Neuron (in vitro differentiated cells): ENCODE results near the gene OR2A42.
"Not testable (repeated sequence)": the region's sequence is repeated elsewhere in the genome, so short reads cannot be mapped to it uniquely, and the experiment has no call there.

Experiments
- H2AFZ ChIP-seq: one replicate; pipeline ENCODE4 v1.6.1; 2013; ENCODE audit warnings: low read depth, mild to moderate bottlenecking, inconsistent platforms, low read length, moderate library complexity
- H3K27me3 ChIP-seq: one replicate; pipeline ENCODE4 v1.6.1; 2013; ENCODE audit warnings: low read length; ENCODE audit not compliant: insufficient read depth
- H3K36me3 ChIP-seq: one replicate; pipeline ENCODE4 v1.6.1; 2013; ENCODE audit warnings: low read length; ENCODE audit not compliant: insufficient read depth
- H3K4me1 ChIP-seq: one replicate; pipeline ENCODE4 v1.6.1; 2013; ENCODE audit warnings: low read length; ENCODE audit not compliant: insufficient read depth
- H3K4me3 ChIP-seq: 2 replicates; pipeline ENCODE4 v1.5.1; 2013; ENCODE audit warnings: mild to moderate bottlenecking, low read length, moderate library complexity
- H3K9me3 ChIP-seq: one replicate; pipeline ENCODE4 v1.6.1; 2013; ENCODE audit warnings: low read length

Gene OR2A42

DNA sequence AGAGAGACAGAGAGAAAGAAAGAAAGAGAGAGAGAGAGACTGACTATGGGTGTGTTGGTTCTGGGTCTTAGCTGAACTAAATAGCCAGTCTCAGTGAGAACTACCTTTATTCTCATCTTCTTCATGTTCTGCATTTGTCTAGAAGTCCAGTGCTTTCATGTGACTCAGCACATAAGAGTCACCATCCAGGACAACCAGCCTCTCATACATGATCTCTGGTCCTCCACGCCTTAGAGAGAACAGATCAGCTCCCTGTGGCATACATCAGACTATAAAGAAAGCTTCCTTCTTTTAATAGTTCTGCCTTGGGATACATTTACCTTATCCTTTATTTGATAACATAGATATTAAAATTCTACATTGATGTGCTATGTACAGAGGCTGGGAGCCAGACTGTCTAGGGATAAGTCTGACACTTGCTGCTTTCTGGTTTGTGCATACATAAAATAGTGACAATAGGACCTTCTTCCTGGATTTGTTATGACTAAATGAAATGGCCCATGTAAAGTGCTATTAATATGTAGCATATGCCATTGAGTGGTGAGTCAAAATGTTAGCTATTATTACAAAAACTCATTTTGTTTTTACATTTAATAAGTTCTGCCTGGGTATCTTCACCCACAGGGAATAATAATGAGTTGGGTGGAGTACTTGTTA lies 8.4 kb upstream of the OR2A42 start:
- not testable (repeated sequence) for H2AFZ ChIP-seq, H3K27me3 ChIP-seq, H3K9me3 ChIP-seq, H3K4me3 ChIP-seq, H3K4me1 ChIP-seq, H3K36me3 ChIP-seq

DNA sequence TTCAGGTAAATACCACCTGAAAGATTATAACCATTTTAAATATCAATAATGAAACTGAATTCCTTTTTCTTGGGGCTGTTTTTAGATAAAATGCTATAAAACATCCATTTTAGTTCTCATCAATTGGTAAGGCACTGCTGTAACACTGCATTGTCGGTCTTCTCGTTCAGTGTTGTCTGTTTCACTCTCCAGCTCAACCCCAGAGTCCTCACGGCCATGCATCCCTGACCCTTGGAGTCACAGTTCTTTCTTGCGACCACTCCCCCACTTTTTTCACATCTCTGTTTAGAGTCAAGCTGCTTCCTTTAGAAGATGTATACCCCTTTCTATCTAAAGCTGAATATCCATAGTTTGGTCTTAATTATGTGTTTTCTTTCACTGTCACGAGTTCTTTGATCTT lies 7.6 kb upstream of the OR2A42 start:
- H3K9me3 ChIP-seq, H3K4me1 ChIP-seq, H3K36me3 ChIP-seq, H3K27me3 ChIP-seq, H3K4me3 ChIP-seq, H2AFZ ChIP-seq: not testable (repeated sequence)

DNA sequence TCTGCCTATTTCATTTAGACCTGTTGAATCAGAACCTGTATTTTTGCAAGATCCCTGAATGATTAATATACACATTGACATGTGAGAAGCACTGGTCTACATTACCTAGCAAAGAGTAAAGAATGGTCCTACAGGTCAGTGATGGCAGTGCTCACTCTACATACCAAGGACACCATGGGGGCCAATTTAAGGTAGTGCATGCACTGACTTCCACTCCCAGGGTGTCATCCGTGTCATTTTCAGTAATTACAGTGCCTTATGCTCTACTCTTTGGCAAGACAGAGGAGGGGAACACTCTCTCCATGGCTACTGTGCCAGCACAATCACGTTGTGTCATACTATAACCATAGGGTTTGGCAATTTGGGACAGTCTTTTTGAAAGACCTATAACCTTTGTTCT lies 6.0 kb upstream of the OR2A42 start:
- H2AFZ ChIP-seq, H3K36me3 ChIP-seq, H3K9me3 ChIP-seq, H3K27me3 ChIP-seq, H3K4me3 ChIP-seq, H3K4me1 ChIP-seq: not testable (repeated sequence)

DNA sequence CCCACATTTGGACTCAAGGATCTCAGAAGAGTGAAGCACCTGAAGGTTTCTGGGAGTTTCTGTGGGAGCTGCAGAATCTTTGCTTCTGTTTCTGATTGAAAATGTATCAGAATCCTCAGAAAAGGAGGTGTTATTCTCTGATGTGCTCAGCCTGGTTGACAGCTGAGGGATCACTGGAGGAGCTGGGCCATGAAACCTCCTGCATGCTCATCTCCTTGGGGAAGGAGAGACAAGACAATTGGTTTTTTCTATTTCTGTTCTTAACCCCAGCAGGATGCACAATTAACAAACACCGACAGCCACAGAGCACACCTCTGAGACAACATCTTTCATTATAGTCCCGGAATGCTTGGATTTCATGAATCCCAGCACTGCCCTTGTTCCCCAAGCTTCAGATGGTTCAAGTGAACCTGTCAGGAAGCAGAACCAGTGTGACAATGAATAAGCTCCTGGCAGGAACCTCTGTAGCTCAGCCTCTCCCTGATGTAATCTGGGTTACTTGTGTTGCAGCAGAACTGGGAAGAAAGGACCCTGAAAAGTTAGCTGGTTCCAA lies 799 bp downstream of the OR2A42 start:
- not testable (repeated sequence) for H3K9me3 ChIP-seq

GRCh38 chr7:144233039-144233438 lies 6.4 kb downstream of the OR2A42 start:
- H2AFZ ChIP-seq, H3K27me3 ChIP-seq, H3K9me3 ChIP-seq, H3K4me3 ChIP-seq, H3K4me1 ChIP-seq, H3K36me3 ChIP-seq: not testable (repeated sequence)

More for the DNA sequence above, 799 bp downstream of the OR2A42 start:
- not testable (repeated sequence) for H2AFZ ChIP-seq, H3K4me1 ChIP-seq, H3K36me3 ChIP-seq, H3K27me3 ChIP-seq, H3K4me3 ChIP-seq

DNA sequence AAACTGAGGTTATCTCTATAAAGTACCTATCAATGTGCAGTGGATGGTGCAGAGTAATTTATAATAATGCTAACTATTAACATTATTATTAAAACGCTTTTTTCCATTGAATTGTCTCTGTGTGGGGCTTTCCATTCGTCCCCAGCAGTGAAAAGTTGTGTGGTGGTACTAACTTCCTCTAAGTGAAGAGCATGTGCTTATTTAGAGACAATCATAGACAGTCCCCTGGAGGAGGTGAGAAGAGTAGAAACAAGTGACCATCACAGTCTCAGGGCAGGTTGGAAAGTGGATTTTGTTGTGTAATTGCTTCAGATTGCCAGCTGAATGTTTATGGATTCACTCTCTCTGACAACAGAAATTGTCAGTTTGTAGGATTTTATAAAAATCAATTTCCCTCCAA lies 8.4 kb downstream of the OR2A42 start:
- not testable (repeated sequence) for H3K27me3 ChIP-seq, H3K4me3 ChIP-seq, H3K36me3 ChIP-seq, H2AFZ ChIP-seq, H3K9me3 ChIP-seq, H3K4me1 ChIP-seq

DNA sequence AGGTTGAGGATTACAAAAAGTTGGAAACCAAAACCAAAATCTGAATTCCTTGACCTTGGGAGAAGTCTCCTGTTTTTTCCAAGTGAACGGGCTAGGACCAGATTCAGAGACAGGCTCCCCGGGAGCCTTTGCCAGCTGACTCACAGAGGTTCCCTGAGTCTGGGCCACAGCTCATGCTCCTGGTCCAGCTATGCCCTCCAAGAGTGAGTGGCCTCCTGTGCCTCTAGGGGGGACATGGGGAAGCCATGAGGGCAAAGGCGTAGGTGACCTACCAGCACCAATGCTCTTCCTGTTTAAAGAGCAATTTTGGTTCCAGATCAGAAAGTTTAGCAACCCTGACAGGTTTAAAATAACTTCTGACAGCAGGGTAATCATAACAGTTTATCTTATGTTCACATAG lies 10.6 kb downstream of the OR2A42 start:
- H3K9me3 ChIP-seq, result not testable (repeated sequence)

DNA sequence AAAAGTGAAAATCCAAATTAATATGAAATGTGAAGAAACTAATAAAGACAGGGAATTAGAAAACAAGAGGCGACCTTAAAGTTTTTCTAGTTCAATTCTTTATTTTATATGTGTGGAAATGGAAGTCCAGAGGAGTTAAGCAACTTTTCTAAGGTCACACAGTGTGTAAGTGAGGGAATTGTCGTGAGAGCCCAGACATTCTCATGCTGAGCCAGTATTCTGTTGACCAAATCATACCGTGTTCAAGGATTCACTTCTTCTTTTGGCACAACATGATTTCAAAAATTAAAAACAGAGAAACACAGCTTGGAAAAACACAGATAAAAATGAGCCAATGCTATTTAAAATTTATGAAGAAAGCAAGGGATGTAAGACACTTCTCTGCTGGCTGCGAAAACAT lies 12.5 kb downstream of the OR2A42 start:
- not testable (repeated sequence) for H3K36me3 ChIP-seq, H3K4me3 ChIP-seq, H3K9me3 ChIP-seq, H2AFZ ChIP-seq, H3K4me1 ChIP-seq, H3K27me3 ChIP-seq

More for the DNA sequence above, 10.6 kb downstream of the OR2A42 start:
- H2AFZ ChIP-seq, H3K36me3 ChIP-seq, H3K4me3 ChIP-seq, H3K4me1 ChIP-seq, H3K27me3 ChIP-seq: not testable (repeated sequence)

GRCh38 chr7:144223675-144224074 lies 15.7 kb downstream of the OR2A42 start:
- H2AFZ ChIP-seq, H3K27me3 ChIP-seq, H3K4me3 ChIP-seq: not testable (repeated sequence)

DNA sequence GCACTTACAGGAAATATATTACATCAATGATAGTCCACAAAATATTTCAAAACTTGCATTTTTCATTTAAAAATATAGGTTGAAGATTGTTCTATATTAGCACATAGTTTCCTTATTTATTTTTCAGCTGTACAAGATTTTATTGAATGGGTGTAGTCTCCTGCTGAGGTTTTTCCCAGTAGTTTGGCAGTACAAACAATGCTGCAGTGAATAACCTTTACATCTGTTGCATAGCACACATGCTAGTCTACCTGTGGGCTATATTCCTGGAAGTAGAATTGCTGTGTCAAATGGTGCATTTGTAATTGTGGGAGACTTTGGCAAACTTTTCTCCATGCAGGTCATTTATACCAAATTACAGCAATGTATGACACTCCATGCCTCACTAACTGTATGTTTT lies 18.9 kb downstream of the OR2A42 start:
- H3K4me1 ChIP-seq, H3K4me3 ChIP-seq, H2AFZ ChIP-seq, H3K36me3 ChIP-seq, H3K27me3 ChIP-seq, H3K9me3 ChIP-seq: not testable (repeated sequence)

More at GRCh38 chr7:144223675-144224074, 15.7 kb downstream of the OR2A42 start:
- H3K36me3 ChIP-seq, H3K4me1 ChIP-seq, H3K9me3 ChIP-seq: not testable (repeated sequence)

DNA sequence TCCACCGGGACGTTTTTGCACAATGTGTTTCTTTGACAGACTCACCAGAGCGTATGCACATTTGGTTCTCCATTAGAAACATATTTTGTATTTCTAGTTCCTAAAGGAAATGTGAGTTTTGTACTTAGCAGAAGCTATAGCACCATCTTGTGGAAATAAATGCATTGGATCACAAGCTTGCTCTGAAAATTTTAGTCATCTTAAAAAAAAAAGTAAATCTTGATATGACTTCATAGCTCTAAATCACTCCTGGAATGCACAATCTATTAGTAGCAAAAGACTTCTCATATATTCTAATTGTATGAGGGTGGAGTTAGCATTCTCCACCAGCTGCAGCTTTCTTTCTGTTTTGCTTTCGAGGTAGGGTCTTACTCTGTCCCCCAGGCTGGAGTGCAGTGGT lies 20.3 kb downstream of the OR2A42 start:
- not testable (repeated sequence) for H2AFZ ChIP-seq, H3K9me3 ChIP-seq, H3K36me3 ChIP-seq, H3K4me3 ChIP-seq, H3K27me3 ChIP-seq, H3K4me1 ChIP-seq

DNA sequence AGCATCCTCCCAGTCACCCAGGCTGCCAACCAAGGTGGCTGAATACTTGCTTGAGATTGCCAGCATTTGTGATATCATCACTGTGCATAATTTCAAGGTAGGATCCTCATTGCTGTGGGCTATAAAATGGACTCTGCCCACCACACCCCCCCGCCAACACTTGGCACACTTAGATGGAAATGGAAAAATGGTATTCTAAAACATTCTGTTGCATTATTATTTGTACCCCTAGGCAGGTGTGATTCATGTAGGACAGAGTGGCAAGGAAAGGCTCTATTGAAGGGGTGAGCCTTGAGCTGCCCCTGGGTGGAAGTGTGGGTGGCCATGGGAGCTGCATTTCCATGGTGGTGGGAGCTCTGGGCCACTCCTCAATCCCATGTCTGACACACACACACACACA lies 20.8 kb downstream of the OR2A42 start:
- H2AFZ ChIP-seq, H3K36me3 ChIP-seq, H3K9me3 ChIP-seq, H3K4me3 ChIP-seq, H3K4me1 ChIP-seq, H3K27me3 ChIP-seq: not testable (repeated sequence)

- H3K4me1 ChIP-seq, H3K36me3 ChIP-seq: not testable (repeated sequence)
Measured at GRCh38 chr7:144217200-144217599, 22.2 kb downstream of the OR2A42 start.

DNA sequence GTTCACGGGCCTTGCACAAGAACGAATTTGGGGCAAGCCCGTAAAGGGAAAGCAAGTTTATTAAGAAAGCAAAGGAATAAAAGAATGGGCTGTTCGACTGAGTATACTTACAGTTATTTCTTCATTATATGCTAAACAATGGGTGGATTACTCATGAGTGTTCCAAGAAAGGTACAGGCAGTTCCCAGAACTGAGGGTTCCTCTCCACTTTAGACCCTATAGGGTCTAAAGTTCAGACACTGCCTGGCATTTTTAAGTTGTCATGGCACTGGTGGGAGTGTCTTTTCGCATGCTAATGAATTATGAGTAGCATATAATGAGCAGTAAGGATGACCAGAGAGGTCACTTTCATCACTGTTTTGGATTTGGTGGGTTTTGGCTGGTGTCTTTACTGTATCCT lies 34.1 kb downstream of the OR2A42 start:
- H3K27me3 ChIP-seq, H3K4me3 ChIP-seq, H2AFZ ChIP-seq, H3K4me1 ChIP-seq, H3K9me3 ChIP-seq, H3K36me3 ChIP-seq: not testable (repeated sequence)

More at GRCh38 chr7:144217200-144217599, 22.2 kb downstream of the OR2A42 start:
- not testable (repeated sequence) for H2AFZ ChIP-seq, H3K4me3 ChIP-seq, H3K27me3 ChIP-seq, H3K9me3 ChIP-seq
